ENCODE results near the gene YEATS4.

GRCh38 chr12:69359531-69360347 lies at the start of gene YEATS4:
- no peak for TF ChIP-seq EZH2phosphoT487 (IDR thresholded peaks at IDR 0.05; ENCODE audit: insufficient read depth, low read depth)
- no peak for TF ChIP-seq EZH2 (IDR thresholded peaks at IDR 0.05; ENCODE audit: insufficient read depth, poor library complexity, severe bottlenecking)
